ACC112 (cell line): ENCODE data around the gene MEX3C.

Experiments
- H2AFZ ChIP-seq: fragments of 200-600 bp; sonication (generic); one replicate; pipeline ENCODE4 v1.6.0; 2017; ENCODE audit warnings: antibody characterized with exemption, low read length; ENCODE audit not compliant: unreplicated experiment
- H3K27ac ChIP-seq: fragments of 200-600 bp; sonication (generic); 2 replicates; pipeline ENCODE4 v1.5.1; 2014; ENCODE audit warnings: low read depth, mild to moderate bottlenecking, antibody characterized with exemption, low read length, moderate library complexity
- H3K27me3 ChIP-seq: fragments of 200-600 bp; sonication (generic); 2 replicates; pipeline ENCODE4 v1.6.1; 2014; ENCODE audit warnings: mild to moderate bottlenecking, antibody characterized with exemption, low read length, moderate library complexity, mixed read lengths; ENCODE audit not compliant: insufficient read depth
- H3K36me3 ChIP-seq: fragments of 200-600 bp; sonication (generic); 2 replicates; pipeline ENCODE4 v1.6.1; 2016; ENCODE audit warnings: mild to moderate bottlenecking, antibody characterized with exemption, low read length, moderate library complexity, mixed read lengths; ENCODE audit not compliant: insufficient read depth
- H3K4me1 ChIP-seq: fragments of 200-600 bp; sonication (generic); one replicate; pipeline ENCODE4 v1.6.1; 2016; ENCODE audit warnings: low read length, mixed read lengths; ENCODE audit not compliant: insufficient read depth, unreplicated experiment, control insufficient read depth
- H3K4me3 ChIP-seq: fragments of 200-600 bp; sonication (generic); 2 replicates; pipeline ENCODE4 v1.5.1; 2014; ENCODE audit warnings: mild to moderate bottlenecking, low read depth, low read length
- H3K79me2 ChIP-seq: fragments of 200-600 bp; sonication (generic); one replicate; pipeline ENCODE4 v1.6.0; 2016; ENCODE audit warnings: low read length; ENCODE audit not compliant: control insufficient read depth, unreplicated experiment, insufficient read depth

Gene MEX3C

GRCh38 chr18:51190000-51190399 lies 7.5 kb downstream of the MEX3C start:
- Histone ChIP-seq H3K27me3 (no peaks in the 10 kb centered on the region), H2AFZ (no peak overlapping the region), H3K4me3 (no peak overlapping the region), H3K79me2 (peaks cover 90% of the 10 kb centered on the region), H3K4me1 (peaks cover 42% of the 10 kb centered on the region), H3K36me3 (no peaks in the 10 kb centered on the region), H3K27ac (no peak overlapping the region)

GRCh38 chr18:51188024-51188701 lies 9.3 kb downstream of the MEX3C start:
- H3K27me3 ChIP-seq: no peaks in the 10 kb centered on the region
- peaks cover 26% of the 10 kb centered on the region for H3K4me1 ChIP-seq
- no peak overlapping the region for H2AFZ ChIP-seq
- no peak overlapping the region for H3K4me3 ChIP-seq
- H3K36me3 ChIP-seq: no peaks in the 10 kb centered on the region
- no peak overlapping the region for H3K27ac ChIP-seq
- H3K79me2 ChIP-seq: peaks cover 90% of the 10 kb centered on the region

- Histone ChIP-seq H3K79me2 (peaks cover 87% of the 10 kb centered on the region), H3K36me3 (no peaks in the 10 kb centered on the region), H3K4me3 (no peak overlapping the region), H3K27me3 (no peaks in the 10 kb centered on the region), H3K4me1 (peaks cover 8% of the 10 kb centered on the region), H2AFZ (no peak overlapping the region), H3K27ac (no peak overlapping the region)
Measured at GRCh38 chr18:51185075-51185474, 12.4 kb downstream of the MEX3C start.

GRCh38 chr18:51184091-51184457 lies 13.4 kb downstream of the MEX3C start:
- H3K4me1 ChIP-seq: peaks cover 8% of the 10 kb centered on the region
- H3K79me2 ChIP-seq: peaks cover 91% of the 10 kb centered on the region
- H3K27me3 ChIP-seq: no peaks in the 10 kb centered on the region
- H3K4me3 ChIP-seq: no peak overlapping the region
- H3K27ac ChIP-seq: no peak overlapping the region
- H2AFZ ChIP-seq: no peak overlapping the region
- no peaks in the 10 kb centered on the region for H3K36me3 ChIP-seq

- H3K36me3 ChIP-seq: no peaks in the 10 kb centered on the region
- peaks cover 8% of the 10 kb centered on the region for H3K4me1 ChIP-seq
- H2AFZ ChIP-seq: no peak overlapping the region
- no peak overlapping the region for H3K4me3 ChIP-seq
- no peak overlapping the region for H3K27ac ChIP-seq
- peaks cover 89% of the 10 kb centered on the region for H3K79me2 ChIP-seq
- H3K27me3 ChIP-seq: no peaks in the 10 kb centered on the region
Measured at GRCh38 chr18:51183372-51184090, 13.9 kb downstream of the MEX3C start.

GRCh38 chr18:51182824-51183223 lies 14.7 kb downstream of the MEX3C start:
- Histone ChIP-seq H3K27me3 (no peaks in the 10 kb centered on the region), H3K36me3 (no peaks in the 10 kb centered on the region), H3K27ac (no peak overlapping the region), H2AFZ (no peak overlapping the region), H3K79me2 (peaks cover 85% of the 10 kb centered on the region), H3K4me3 (no peak overlapping the region), H3K4me1 (peaks cover 8% of the 10 kb centered on the region)

GRCh38 chr18:51171625-51172259 lies 25.7 kb downstream of the MEX3C start:
- Histone ChIP-seq H3K4me1 (no peaks in the 10 kb centered on the region), H3K27ac (no peak overlapping the region), H3K4me3 (no peak overlapping the region), H3K36me3 (peaks cover 9% of the 10 kb centered on the region), H3K27me3 (no peaks in the 10 kb centered on the region), H2AFZ (no peak overlapping the region), H3K79me2 (peaks cover 8% of the 10 kb centered on the region)

- no peak overlapping the region for H2AFZ ChIP-seq
- no peaks in the 10 kb centered on the region for H3K4me1 ChIP-seq
- peaks cover 4% of the 10 kb centered on the region for H3K36me3 ChIP-seq
- no peak overlapping the region for H3K27ac ChIP-seq
- H3K79me2 ChIP-seq: peaks cover 3% of the 10 kb centered on the region
- no peaks in the 10 kb centered on the region for H3K27me3 ChIP-seq
- no peak overlapping the region for H3K4me3 ChIP-seq
Measured at GRCh38 chr18:51171223-51171622, 26.3 kb downstream of the MEX3C start.

GRCh38 chr18:51170664-51171063 lies 26.8 kb downstream of the MEX3C start:
- Histone ChIP-seq H3K79me2 (peaks cover 3% of the 10 kb centered on the region), H3K4me3 (no peak overlapping the region), H2AFZ (no peak overlapping the region), H3K36me3 (peaks cover 3% of the 10 kb centered on the region; the same call in 1 of the 2 replicates), H3K4me1 (no peaks in the 10 kb centered on the region), H3K27me3 (no peaks in the 10 kb centered on the region), H3K27ac (no peak overlapping the region)

- Histone ChIP-seq H3K27me3 (no peaks in the 10 kb centered on the region), H3K4me3 (no peak overlapping the region), H2AFZ (no peak overlapping the region), H3K27ac (no peak overlapping the region), H3K79me2 (no peaks in the 10 kb centered on the region), H3K4me1 (no peaks in the 10 kb centered on the region), H3K36me3 (no peaks in the 10 kb centered on the region; the same call in 1 of the 2 replicates)
Measured at GRCh38 chr18:51169731-51170130, 27.8 kb downstream of the MEX3C start.
